SJCRH30 (cell line): ENCODE measurements around the gene ZNF17. TPM values are rescaled to one million over a fixed set of nuclear protein-coding genes. Genes with fewer than 3 reads are reported as not detected.
"Not testable (repeated sequence)": the region's sequence is repeated elsewhere in the genome, so short reads cannot be mapped to it uniquely, and the experiment has no call there.

Source experiments
- DNase-seq, 2 experiments: peaks; one replicate each; pipeline ENCODE4 v3.0.0-alpha.2; 2015 to 2020
- H3K27ac ChIP-seq: fragments of 250-450 bp; sonication (Bioruptor Pico); 2 replicates; pipeline ENCODE4 v1.5.1; 2020; ENCODE audit warnings: mild to moderate bottlenecking, moderate library complexity
- H3K27me3 ChIP-seq: fragments of 250-450 bp; sonication (Bioruptor Pico); 2 replicates; pipeline ENCODE4 v1.5.1; 2020; ENCODE audit warnings: mild to moderate bottlenecking, moderate library complexity
- H3K36me3 ChIP-seq: fragments of 250-450 bp; sonication (Bioruptor Pico); 2 replicates; pipeline ENCODE4 v1.5.1; 2020; ENCODE audit warnings: mild to moderate bottlenecking, moderate library complexity
- H3K4me1 ChIP-seq: fragments of 250-450 bp; sonication (Bioruptor Pico); 2 replicates; pipeline ENCODE4 v1.5.1; 2020; ENCODE audit warnings: mild to moderate bottlenecking, moderate library complexity
- H3K4me3 ChIP-seq: fragments of 250-450 bp; sonication (Bioruptor Pico); 2 replicates; pipeline ENCODE4 v1.5.1; 2020; ENCODE audit warnings: mild to moderate bottlenecking, moderate library complexity
- H3K9me3 ChIP-seq: fragments of 250-450 bp; sonication (Bioruptor Pico); replicated peaks from 2 replicates; pipeline ENCODE4 v1.5.1; 2020; ENCODE audit warnings: mild to moderate bottlenecking, moderate library complexity
- total RNA-seq: library from RNA; depleted of rRNA; stranded (reverse); fragments of >200 nt; shearing (Covaris generic); gene quantifications from 2 replicates; pipeline ENCODE4 v1.2.3, GENCODE V29; 2014; rRNA removed

Gene ZNF17
- total RNA-seq = 11.4 and 13.1 TPM in 2 replicates

DNA sequence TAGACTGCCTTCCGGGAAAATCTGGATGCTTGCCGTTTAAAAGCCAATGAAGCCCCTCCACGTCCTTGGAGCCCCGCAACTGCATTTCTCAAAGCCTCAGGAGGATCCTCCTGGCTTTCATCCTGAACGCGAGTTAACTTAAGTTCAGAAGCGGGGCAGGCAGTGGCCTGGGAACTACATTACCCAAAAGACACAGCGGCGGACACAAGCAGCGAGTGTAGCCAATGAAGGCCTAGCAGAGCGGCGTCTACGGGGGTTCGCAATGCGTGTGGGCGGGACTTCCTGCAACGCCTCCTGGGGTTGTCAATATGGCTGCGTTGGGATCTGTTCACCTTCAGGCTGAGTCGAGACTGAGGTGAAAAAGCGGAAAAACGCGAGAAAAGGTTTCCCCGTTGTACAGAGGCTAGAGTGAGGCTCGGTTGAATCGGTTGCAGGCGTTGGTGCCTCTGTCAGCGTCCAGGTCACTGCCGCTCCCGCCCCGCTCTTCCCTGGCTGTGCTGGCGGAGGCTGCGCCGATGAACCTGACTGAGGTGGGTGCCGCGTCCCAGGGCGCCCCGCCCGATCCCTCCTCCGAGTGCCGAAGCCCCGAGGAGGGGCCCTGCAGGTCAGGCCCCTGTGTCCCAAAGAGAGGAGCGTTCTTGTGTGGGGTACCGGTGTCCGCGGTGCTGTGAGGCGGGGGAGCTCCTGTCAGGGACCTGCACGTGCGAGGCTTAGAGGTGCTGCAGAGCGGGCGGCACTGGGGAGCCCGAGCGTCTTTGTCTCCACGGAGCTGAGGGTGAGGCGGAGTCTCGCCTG, at the start of gene ZNF17:
Gene ZNF17, plus strand, starts transcription at position 285 of the 795 bp plus-strand sequence. CDS start 2,455 bp downstream, outside the sequence.
- Histone ChIP-seq H3K36me3 (peaks cover 14% of the 10 kb centered on the region), H3K9me3 (no peaks in the 10 kb centered on the region; the same call in 1 of the 2 replicates), H3K27me3 (no peaks in the 10 kb centered on the region), H3K27ac (peak within 1 kb of the TSS; percentile 14; the same call in 1 of the 2 replicates), H3K4me3 (peak within 1 kb of the TSS; percentile 83), H3K4me1 (no peaks in the 10 kb centered on the region)
- DNase-seq = peak; percentile 94 to 95

GRCh38 chr19:57362419-57362818, 48.5 kb upstream of the ZNF17 start:
- DNase-seq = no peak
- no peaks in the 10 kb centered on the region; the same call in 1 of the 2 replicates for H3K9me3 ChIP-seq
- H3K4me3 ChIP-seq = peak overlapping the region; percentile 64

GRCh38 chr19:57362997-57363687, 47.8 kb upstream of the ZNF17 start, which contains the start of the genes TRAPPC2B and ZNF547:
TSS of gene TRAPPC2B (plus strand) at chr19:57363551. CDS start at chr19:57364834, 1,283 bp downstream.
TSS of gene ZNF547 (plus strand) at chr19:57363551. CDS start at chr19:57368556, 5,005 bp downstream.
- Histone ChIP-seq H3K36me3 (peaks cover 12% of the 10 kb centered on the region), H3K9me3 (no peaks in the 10 kb centered on the region), H3K4me3 (peak within 1 kb of the TSS; percentile 64), H3K4me1 (peaks cover 2% of the 10 kb centered on the region), H3K27me3 (no peaks in the 10 kb centered on the region), H3K27ac (peak within 1 kb of the TSS; percentile 64)
- DNase-seq = peak; percentile 99

More at GRCh38 chr19:57362419-57362818, 48.5 kb upstream of the ZNF17 start:
- H3K27me3 ChIP-seq = no peaks in the 10 kb centered on the region
- H3K36me3 ChIP-seq = peaks cover 18% of the 10 kb centered on the region
- peak overlapping the region; percentile 64 for H3K27ac ChIP-seq
- peaks cover 2% of the 10 kb centered on the region for H3K4me1 ChIP-seq

DNA sequence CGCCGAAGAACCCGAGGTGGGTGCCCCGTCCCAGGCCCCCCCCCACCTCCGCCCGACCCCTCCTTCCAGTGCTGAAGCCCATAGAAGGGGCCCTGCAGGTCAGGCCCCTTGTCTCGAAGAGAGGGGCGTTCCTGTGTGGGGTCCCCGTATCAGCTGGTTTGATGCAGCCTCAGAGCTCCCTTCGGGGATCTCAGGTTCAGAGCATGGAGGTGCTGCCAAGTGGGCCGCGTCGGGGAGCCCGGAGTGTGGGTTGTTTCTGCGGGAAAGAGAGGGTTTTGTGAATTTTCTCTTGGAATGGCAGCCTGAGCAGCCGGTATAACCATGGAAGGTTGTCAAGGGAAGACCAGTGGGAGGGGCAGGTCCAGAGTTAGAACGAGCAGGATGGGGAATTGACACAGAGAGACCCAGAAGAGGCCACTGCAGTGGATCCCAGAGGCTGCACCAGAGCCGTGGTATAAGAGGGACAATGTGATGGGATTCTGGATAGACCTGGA, 47.2 kb upstream of the ZNF17 start:
- no peaks in the 10 kb centered on the region for H3K27me3 ChIP-seq
- peak overlapping the region; percentile 64 for H3K27ac ChIP-seq
- H3K4me3 ChIP-seq = peak overlapping the region; percentile 64
- no peaks in the 10 kb centered on the region for H3K9me3 ChIP-seq
- peaks cover 9% of the 10 kb centered on the region for H3K36me3 ChIP-seq
- H3K4me1 ChIP-seq = peaks cover 2% of the 10 kb centered on the region
- peak in 1 of 2 experiments; percentile 20 for DNase-seq

GRCh38 chr19:57366776-57367175, 44.2 kb upstream of the ZNF17 start:
- peaks cover 2% of the 10 kb centered on the region for H3K4me1 ChIP-seq
- DNase-seq = no peak
- no peak overlapping the region for H3K4me3 ChIP-seq
- no peaks in the 10 kb centered on the region for H3K9me3 ChIP-seq
- H3K36me3 ChIP-seq = peaks cover 4% of the 10 kb centered on the region
- H3K27me3 ChIP-seq = no peaks in the 10 kb centered on the region
- H3K27ac ChIP-seq = no peak overlapping the region

- H3K9me3 ChIP-seq = peaks cover 8% of the 10 kb centered on the region; the same call in 1 of the 2 replicates
- no peak for DNase-seq
- H3K4me1 ChIP-seq = no peaks in the 10 kb centered on the region
- H3K27me3 ChIP-seq = no peaks in the 10 kb centered on the region
- no peak overlapping the region for H3K4me3 ChIP-seq
- H3K36me3 ChIP-seq = peaks cover 8% of the 10 kb centered on the region
- no peak overlapping the region for H3K27ac ChIP-seq
Measured at GRCh38 chr19:57374179-57374578, 36.8 kb upstream of the ZNF17 start.

DNA sequence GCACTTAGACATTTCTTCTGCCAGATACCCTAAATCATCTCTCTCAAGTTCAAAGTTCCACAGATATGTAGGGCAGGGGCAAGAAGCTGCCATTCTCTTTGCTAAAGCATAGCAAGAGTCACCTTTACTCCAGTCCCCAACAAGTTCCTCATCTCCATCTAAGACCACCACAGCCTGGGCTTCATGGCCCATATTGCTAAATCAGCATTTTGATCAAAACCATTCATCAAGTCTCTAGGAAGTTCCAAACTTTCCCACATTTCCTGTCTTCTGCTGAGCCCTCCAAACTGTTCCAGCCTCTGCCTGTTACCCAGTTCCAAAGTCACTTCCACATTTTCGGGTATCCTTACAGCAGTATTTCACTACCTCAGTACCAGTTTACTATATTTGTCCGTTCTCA, 36.3 kb upstream of the ZNF17 start:
- not testable (repeated sequence) for H3K4me3 ChIP-seq, H3K27me3 ChIP-seq, H3K27ac ChIP-seq, H3K36me3 ChIP-seq, H3K9me3 ChIP-seq, DNase-seq, H3K4me1 ChIP-seq

- Histone ChIP-seq H3K4me3 (no peak overlapping the region), H3K36me3 (peaks cover 8% of the 10 kb centered on the region), H3K27ac (no peak overlapping the region), H3K9me3 (peaks cover 10% of the 10 kb centered on the region; the same call in 1 of the 2 replicates), H3K27me3 (no peaks in the 10 kb centered on the region), H3K4me1 (no peaks in the 10 kb centered on the region)
- no peak for DNase-seq
Measured at GRCh38 chr19:57376151-57376550, 34.8 kb upstream of the ZNF17 start.

GRCh38 chr19:57377498-57378146, 33.3 kb upstream of the ZNF17 start:
- Histone ChIP-seq H3K4me1 (no peaks in the 10 kb centered on the region), H3K36me3 (peaks cover 8% of the 10 kb centered on the region), H3K9me3 (peaks cover 10% of the 10 kb centered on the region; the same call in 1 of the 2 replicates), H3K4me3 (no peak overlapping the region), H3K27me3 (no peaks in the 10 kb centered on the region), H3K27ac (no peak overlapping the region)
- DNase-seq = no peak

GRCh38 chr19:57380923-57381322, 30.0 kb upstream of the ZNF17 start:
- Histone ChIP-seq H3K27me3 (no peaks in the 10 kb centered on the region), H3K36me3 (peaks cover 6% of the 10 kb centered on the region), H3K4me1 (no peaks in the 10 kb centered on the region), H3K9me3 (peaks cover 12% of the 10 kb centered on the region; the same call in 1 of the 2 replicates), H3K4me3 (no peak overlapping the region), H3K27ac (no peak overlapping the region)
- no peak for DNase-seq

DNA sequence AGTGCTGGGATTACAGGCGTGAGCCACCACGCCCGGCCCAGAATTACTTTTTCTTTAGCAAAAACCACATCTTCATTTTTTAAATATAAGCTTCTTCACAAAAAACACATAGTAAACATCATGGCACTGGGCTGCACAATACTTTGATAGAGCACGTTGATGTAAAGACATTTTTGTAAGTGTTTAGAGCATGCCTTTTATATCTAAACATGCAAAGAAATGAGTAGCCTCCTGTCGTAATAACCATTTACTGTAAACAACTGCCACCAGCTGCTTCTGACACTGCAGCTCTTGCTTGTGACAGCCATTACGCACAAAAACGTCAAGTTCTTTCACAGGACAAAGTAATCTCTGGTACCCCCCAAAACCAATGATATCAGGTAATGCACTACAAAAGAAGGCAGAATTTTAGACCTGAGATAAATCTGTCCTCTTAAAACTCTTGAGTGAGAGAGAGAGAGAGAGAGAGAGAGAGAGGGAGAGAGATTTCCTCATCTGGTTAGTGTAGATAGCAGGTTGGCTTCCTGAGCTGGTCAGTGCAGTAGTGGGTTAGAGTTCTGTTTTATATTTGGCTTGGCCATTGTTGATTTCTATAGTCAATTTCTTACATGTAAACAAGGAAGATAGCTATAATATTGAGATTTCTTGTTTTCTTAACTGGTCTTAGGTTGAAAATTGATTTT, 28.0 kb upstream of the ZNF17 start:
- H3K27me3 ChIP-seq = no peaks in the 10 kb centered on the region
- H3K9me3 ChIP-seq = peaks cover 12% of the 10 kb centered on the region; the same call in 1 of the 2 replicates
- no peak overlapping the region for H3K4me3 ChIP-seq
- H3K27ac ChIP-seq = no peak overlapping the region
- no peak for DNase-seq
- H3K4me1 ChIP-seq = no peaks in the 10 kb centered on the region
- H3K36me3 ChIP-seq = no peaks in the 10 kb centered on the region

GRCh38 chr19:57389194-57389729, 21.7 kb upstream of the ZNF17 start:
- peak overlapping the region; percentile 25 for H3K27ac ChIP-seq
- no peaks in the 10 kb centered on the region for H3K9me3 ChIP-seq
- H3K27me3 ChIP-seq = no peaks in the 10 kb centered on the region
- H3K4me1 ChIP-seq = peaks cover 3% of the 10 kb centered on the region; the same call in 1 of the 2 replicates
- no peak for DNase-seq
- peak overlapping the region; percentile 74 for H3K4me3 ChIP-seq
- peaks cover 8% of the 10 kb centered on the region for H3K36me3 ChIP-seq

GRCh38 chr19:57389730-57390598, 21.0 kb upstream of the ZNF17 start, which contains the start of gene ZNF548:
TSS of gene ZNF548 (plus strand) at chr19:57389854. CDS start at chr19:57390100, 246 bp downstream.
- H3K4me1 ChIP-seq = peaks cover 3% of the 10 kb centered on the region; the same call in 1 of the 2 replicates
- H3K27me3 ChIP-seq = no peaks in the 10 kb centered on the region
- no peaks in the 10 kb centered on the region for H3K9me3 ChIP-seq
- peaks cover 9% of the 10 kb centered on the region for H3K36me3 ChIP-seq
- H3K27ac ChIP-seq = peak within 1 kb of the TSS; percentile 69
- H3K4me3 ChIP-seq = peak within 1 kb of the TSS; percentile 74
- peak; percentile 98 for DNase-seq
